Body of pancreas (tissue), 4 donors: ENCODE measurements around the gene PKM. TPM values are rescaled to one million over a fixed set of nuclear protein-coding genes. Genes with fewer than 3 reads are reported as not detected.

Experiments
- ATAC-seq: fragments of 150-250 bp; one replicate; pipeline ENCODE4 v1.9.1; 2016
- DNase-seq, 4 donors: peaks; one replicate each; pipeline ENCODE4 v3.0.0-alpha.2; 2019
- H3K27ac ChIP-seq, 4 donors: fragments of 200-600 bp; sonication (generic); 1 replicate in 3 of 4; 2 replicates in 1 of 4; pipeline versions ENCODE4 v1.5.1 to v1.6.1; 2016 to 2019; ENCODE audit warnings: mild to moderate bottlenecking in 1 of 4, mixed read lengths in 1 of 4, moderate library complexity in 1 of 4
- H3K27me3 ChIP-seq, 2 donors: fragments of 200-600 bp; sonication (generic); one replicate each; pipeline ENCODE4 v1.6.0; 2016; ENCODE audit warnings: mild to moderate bottlenecking in 1 of 2
- H3K36me3 ChIP-seq, 2 donors: fragments of 200-600 bp; sonication (generic); replicated peaks in 1 of 2; 2 replicates each; pipeline ENCODE4 v1.5.1; 2016; ENCODE audit warnings: low read depth in 2 of 2; ENCODE audit not compliant: insufficient read depth in 1 of 2
- H3K4me1 ChIP-seq: fragments of 200-600 bp; sonication (generic); one replicate; pipeline ENCODE4 v1.6.0; 2016
- H3K4me3 ChIP-seq, 2 donors: fragments of 200-600 bp; sonication (generic); 1 replicate in 1 of 2; 2 replicates in 1 of 2; pipeline ENCODE4 v1.5.1; 2016 to 2019
- H3K9me3 ChIP-seq, 3 donors: fragments of 200-600 bp; sonication (generic); 1 replicate in 2 of 3; 2 replicates in 1 of 3; pipeline ENCODE4 v1.5.1; 2016
- POLR2A ChIP-seq, 3 donors: fragments of 450-650 bp; IDR thresholded peaks; one replicate each; pipeline ENCODE4 v1.6.1; 2016; ENCODE audit warnings: antibody characterized with exemption in 3 of 3, mild to moderate bottlenecking in 2 of 3
- WGBS, 2 donors: methylation state at CpG; one replicate each; pipeline ENCODE4 v1.1.5; 2017; 5-methylcytosine and 5-hydroxymethylcytosine counted together
- intact Hi-C: fragments of 100-400 bp; cut with DNase I; formaldehyde crosslinking; loops from one replicate; pipeline ENCODE4 v1.15.1; 2023
- total RNA-seq, 2 donors: library from RNA; depleted of rRNA; stranded (reverse); fragments of >200 nt; gene quantifications; one replicate each; pipeline ENCODE4 v1.1.0, GENCODE V29; 2016
- TF ChIP-seq, protein P1 (sequence below), 7 experiments: fragments of 450-650 bp in 4 of 7; fragments of 200-600 bp in 3 of 7; sonication (generic) in 3 of 7; IDR thresholded peaks; one replicate each; pipeline ENCODE4 v1.5.1; 2016 to 2019; ENCODE audit warnings: antibody characterized with exemption in 7 of 7

The PKM gene
- total RNA-seq, 2 donors from 2014 or later = 96.9 to 105 TPM

DNA sequence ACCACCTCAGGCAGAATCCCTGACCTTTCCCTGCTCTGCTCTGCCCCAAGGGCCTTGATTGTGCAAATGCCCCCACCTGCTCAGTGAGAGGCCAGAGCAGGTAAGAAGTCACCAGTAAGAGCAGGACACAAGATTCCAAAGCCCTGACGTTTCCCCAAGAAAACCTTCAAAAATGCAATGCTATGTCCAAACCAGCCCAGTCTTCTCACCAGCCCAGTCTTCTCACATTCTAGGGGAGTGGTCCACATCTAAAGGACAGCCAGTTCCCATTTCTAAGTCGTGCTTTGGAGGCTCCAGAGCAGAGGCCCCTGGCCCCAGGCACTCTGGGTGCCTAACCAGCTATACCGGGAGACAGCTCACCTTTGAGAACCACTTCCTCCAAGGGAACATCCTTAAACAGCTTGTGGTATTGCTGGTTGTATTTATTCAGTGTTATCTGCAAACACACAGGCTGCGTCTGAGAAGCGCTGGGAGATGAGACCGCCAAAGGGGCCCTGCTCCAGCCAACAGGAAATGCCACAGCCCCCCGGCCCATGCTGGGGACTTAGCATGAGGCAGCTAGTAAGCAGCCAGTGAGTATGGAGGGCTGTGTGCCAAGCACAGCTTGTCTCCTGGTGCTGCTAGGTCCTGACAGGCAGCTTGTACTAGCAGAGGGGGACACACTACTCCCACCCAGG lies 62.7 kb downstream of the PKM start:
- no peak for DNase-seq
- no peak overlapping the region for H3K4me3 ChIP-seq
- H3K27me3 ChIP-seq = no peaks in the 10 kb centered on the region
- no peak overlapping the region for H3K27ac ChIP-seq
- H3K4me1 ChIP-seq = no peaks in the 10 kb centered on the region
- ATAC-seq = no peak
- H3K36me3 ChIP-seq = no peaks in the 10 kb centered on the region
- intact Hi-C loops = loop anchor here (10.0 kb wide), 1 partner anchor 423 kb away; no protein-coding TSS in a partner anchor
- 39 to 50% methylated on average over 3 to 7 of the region's 7 CpGs for WGBS, 2 donors
- H3K9me3 ChIP-seq = no peaks in the 10 kb centered on the region
- TF ChIP-seq, protein P1, sequence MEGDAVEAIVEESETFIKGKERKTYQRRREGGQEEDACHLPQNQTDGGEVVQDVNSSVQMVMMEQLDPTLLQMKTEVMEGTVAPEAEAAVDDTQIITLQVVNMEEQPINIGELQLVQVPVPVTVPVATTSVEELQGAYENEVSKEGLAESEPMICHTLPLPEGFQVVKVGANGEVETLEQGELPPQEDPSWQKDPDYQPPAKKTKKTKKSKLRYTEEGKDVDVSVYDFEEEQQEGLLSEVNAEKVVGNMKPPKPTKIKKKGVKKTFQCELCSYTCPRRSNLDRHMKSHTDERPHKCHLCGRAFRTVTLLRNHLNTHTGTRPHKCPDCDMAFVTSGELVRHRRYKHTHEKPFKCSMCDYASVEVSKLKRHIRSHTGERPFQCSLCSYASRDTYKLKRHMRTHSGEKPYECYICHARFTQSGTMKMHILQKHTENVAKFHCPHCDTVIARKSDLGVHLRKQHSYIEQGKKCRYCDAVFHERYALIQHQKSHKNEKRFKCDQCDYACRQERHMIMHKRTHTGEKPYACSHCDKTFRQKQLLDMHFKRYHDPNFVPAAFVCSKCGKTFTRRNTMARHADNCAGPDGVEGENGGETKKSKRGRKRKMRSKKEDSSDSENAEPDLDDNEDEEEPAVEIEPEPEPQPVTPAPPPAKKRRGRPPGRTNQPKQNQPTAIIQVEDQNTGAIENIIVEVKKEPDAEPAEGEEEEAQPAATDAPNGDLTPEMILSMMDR (IDR thresholded peaks at IDR 0.05) = no peak
- TF ChIP-seq POLR2A (IDR thresholded peaks at IDR 0.05) = no peak

DNA sequence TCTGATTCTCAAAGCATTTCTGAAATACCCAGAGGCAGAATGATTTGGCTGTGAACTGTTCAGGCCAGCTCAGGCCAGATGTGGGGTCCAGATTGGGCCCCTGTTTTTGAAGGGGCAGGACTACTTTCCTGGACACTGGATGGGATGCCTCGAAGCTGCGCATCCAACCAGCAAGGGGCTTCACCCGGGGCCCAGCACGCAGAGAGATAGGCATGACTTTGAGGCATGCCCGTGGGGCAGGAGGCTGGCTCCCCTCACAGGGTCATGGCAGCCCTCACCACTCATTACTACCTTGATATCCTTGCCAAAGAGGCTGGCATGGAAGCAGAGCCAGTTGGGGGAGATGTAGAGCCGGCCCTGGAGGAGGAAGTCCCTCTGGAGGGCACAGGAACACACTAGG lies 63.5 kb downstream of the PKM start:
- ATAC-seq (no peak), DNase-seq (no peak)
- 75 to 84% methylated on average over 6 of the region's 6 CpGs for WGBS, 2 donors
- H3K27me3 ChIP-seq = no peaks in the 10 kb centered on the region
- intact Hi-C loops = loop anchor here (10.0 kb wide), 1 partner anchor 423 kb away; no protein-coding TSS in a partner anchor
- TF ChIP-seq, protein P1 (IDR thresholded peaks at IDR 0.05) = no peak
- TF ChIP-seq POLR2A (IDR thresholded peaks at IDR 0.05) = no peak
- H3K4me3 ChIP-seq = no peak overlapping the region
- no peak overlapping the region for H3K27ac ChIP-seq
- no peaks in the 10 kb centered on the region for H3K9me3 ChIP-seq
- no peaks in the 10 kb centered on the region for H3K36me3 ChIP-seq
- no peaks in the 10 kb centered on the region for H3K4me1 ChIP-seq

DNA sequence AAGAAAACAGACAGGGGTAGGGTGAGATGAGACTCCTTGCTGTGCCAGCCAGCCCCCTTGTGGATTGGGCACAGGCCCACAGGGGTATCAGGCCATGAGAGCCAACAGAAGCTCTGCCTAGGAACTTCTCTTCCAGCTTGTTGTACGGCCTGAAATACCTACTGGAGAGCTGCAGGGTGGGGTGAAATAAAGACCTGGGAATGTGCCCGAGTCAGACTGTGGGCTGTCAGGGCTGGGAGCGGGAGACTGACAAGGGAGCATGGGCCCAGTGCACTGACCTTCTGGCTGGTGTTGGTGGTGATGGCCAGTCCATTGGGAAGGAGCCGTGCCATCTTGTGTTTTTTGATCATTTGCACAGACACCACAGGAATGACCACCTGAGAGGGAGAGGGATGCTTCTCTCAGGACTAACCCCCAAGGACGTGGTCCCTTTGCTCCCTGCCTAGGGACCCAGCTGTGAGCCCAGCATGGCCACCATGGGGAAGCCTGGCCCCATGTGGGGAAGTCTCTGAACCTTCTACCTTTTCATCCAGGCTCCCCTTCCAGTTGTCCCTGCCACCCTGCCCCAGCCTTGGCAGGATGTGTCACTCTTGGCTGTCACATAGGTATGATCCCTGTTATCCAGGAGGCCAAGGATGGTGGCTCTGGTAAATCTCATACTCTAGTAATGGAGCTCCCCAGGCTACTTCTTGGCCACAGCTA lies 64.1 kb downstream of the PKM start:
- H3K4me1 ChIP-seq = no peaks in the 10 kb centered on the region
- intact Hi-C loops = loop anchor here (10.0 kb wide), 1 partner anchor 422 kb away; no protein-coding TSS in a partner anchor
- H3K27ac ChIP-seq = no peak overlapping the region
- no peaks in the 10 kb centered on the region for H3K9me3 ChIP-seq
- 68 to 82% methylated on average over 2 to 5 of the region's 5 CpGs for WGBS, 2 donors
- DNase-seq (no peak), ATAC-seq (no peak)
- H3K36me3 ChIP-seq = no peaks in the 10 kb centered on the region
- no peaks in the 10 kb centered on the region for H3K27me3 ChIP-seq
- TF ChIP-seq POLR2A (IDR thresholded peaks at IDR 0.05) = no peak
- no peak overlapping the region for H3K4me3 ChIP-seq

DNA sequence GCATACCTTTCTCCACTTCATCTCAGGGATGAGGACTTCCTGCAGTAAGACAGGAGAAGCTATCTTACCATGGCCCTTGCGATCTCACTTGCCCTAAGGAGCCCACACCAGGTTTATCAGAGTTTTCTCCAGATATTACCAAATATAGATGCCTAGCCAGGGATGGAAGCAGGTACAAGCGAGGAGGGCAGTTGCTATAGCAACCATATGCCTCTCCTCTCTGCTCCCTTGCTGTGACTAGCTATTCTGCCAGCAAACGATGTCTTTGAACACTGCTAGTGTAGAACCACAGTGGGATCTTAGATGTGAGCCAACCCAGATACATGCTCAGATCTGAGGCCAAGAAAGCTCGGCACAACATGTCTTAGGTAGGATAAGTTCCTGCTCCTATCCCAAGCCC lies 67.3 kb downstream of the PKM start:
- H3K27me3 ChIP-seq = no peaks in the 10 kb centered on the region
- 64 to 70% methylated on average over 4 of the region's 4 CpGs for WGBS, 2 donors
- ATAC-seq = no peak
- no peaks in the 10 kb centered on the region for H3K9me3 ChIP-seq
- H3K4me1 ChIP-seq = no peaks in the 10 kb centered on the region
- H3K36me3 ChIP-seq = no peaks in the 10 kb centered on the region
- no peak for DNase-seq
- H3K27ac ChIP-seq = no peak overlapping the region
- TF ChIP-seq POLR2A (IDR thresholded peaks at IDR 0.05) = no peak
- TF ChIP-seq, protein P1 (IDR thresholded peaks at IDR 0.05) = no peak
- H3K4me3 ChIP-seq = no peak overlapping the region
- intact Hi-C loops = loop anchor here (10.0 kb wide), 1 partner anchor 419 kb away; no protein-coding TSS in a partner anchor

DNA sequence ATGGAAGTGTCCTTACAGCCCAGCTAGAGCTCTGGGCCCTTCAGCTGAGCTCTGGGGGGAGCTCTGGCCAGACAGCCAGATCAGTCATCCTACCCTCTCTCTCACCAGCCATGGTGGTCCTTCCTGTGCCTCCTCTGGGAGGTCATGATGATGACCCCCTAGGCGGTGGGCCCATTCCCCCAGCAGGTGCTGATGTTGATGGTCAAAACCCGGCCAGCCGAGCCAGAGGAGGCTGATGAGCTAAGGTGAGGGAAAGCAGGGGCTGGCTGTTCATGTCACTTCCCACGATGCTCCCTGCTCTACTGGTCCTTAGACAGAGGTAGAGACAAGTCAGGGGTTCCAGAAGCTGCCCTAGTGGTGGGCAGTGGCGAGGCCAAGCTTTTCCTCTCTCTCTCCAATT lies 68.4 kb downstream of the PKM start:
- no peak overlapping the region for H3K27ac ChIP-seq
- 74 to 77% methylated on average over 2 to 5 of the region's 5 CpGs for WGBS, 2 donors
- intact Hi-C loops = loop anchor here (10.0 kb wide), 1 partner anchor 418 kb away; no protein-coding TSS in a partner anchor

More for the DNA sequence above, 68.4 kb downstream of the PKM start:
- H3K27me3 ChIP-seq = no peaks in the 10 kb centered on the region
- no peaks in the 10 kb centered on the region for H3K9me3 ChIP-seq
- DNase-seq (no peak), ATAC-seq (no peak)
- H3K4me3 ChIP-seq = no peak overlapping the region
- TF ChIP-seq, protein P1 (IDR thresholded peaks at IDR 0.05) = no peak
- no peak for TF ChIP-seq POLR2A (IDR thresholded peaks at IDR 0.05)
- no peaks in the 10 kb centered on the region for H3K36me3 ChIP-seq
- H3K4me1 ChIP-seq = no peaks in the 10 kb centered on the region
